Measurements from ENCODE around the gene CDC42EP3.

Gene CDC42EP3

GRCh38 chr2:37683241-37683640 is 11.8 kb upstream of the CDC42EP3 start:
- peak; percentile 65 for DNase-seq

DNA sequence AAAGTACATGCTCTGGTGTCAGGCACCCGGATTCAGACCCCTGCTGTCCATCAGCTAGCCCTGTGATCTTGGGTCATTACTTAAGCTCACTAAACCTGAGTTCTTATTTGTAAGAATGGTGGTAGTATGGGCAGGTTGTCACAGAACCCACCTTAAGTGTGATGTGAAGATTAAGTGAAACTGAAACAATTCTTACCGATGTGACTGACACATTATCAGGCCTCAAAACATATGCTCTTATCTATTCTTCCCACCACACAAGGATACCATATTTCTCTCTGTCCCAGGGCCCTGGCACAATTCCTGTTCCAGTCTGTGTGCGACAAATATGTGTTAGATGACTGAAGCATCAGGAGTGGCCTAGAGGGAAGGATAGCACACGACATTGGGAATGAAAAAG is 11.0 kb upstream of the CDC42EP3 start:
- DNase-seq: peak; percentile 62

GRCh38 chr2:37681587-37681986 is 10.1 kb upstream of the CDC42EP3 start:
- no peak for DNase-seq

DNA sequence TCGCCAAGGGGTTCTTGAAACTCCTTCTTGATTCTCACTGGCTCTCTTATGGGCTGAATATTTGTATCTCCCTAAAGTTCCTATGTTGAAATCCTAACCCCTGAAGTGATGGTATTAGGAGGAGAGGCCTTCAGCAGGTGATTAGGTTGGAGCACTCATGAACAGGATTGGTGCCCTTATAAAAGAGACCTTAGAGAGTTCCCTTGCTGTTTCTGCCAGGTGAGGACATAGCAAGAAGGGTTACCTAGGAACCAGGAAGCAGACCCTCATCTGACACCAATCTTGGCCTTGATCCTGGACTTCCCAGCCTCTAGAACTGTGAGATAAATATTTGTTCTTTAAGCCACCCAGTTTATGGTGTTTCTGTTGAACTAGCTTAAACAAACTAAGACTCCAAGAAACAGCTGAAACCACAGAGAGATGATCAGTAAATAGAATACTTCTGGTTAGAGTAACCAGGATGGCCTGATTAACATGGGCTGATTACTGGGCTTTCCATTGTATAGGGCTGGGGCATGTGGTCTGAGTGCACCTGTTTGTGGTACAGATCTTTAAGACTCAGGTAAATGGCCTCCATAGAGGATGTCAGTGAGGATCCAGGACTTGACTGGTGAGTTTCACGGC is 7.7 kb upstream of the CDC42EP3 start:
- no peak for DNase-seq

DNA sequence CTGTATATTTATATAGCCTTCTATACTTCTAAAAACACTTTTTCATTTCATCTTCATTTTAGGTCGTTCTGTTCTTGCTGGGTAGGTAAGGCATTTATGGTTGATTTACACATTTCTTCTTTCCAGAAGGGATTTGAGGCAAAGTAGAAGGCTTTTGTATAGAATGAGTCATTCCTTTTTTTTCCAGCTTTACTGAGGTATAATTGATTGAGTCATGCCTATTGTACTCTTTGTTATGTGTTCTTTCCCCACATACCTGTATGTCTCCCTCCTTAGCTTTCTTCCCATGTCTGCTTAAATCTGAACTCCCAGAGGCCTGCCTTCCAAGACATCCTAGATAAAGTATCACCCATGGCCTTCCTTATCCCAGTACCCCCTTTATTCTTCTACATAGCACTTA is 4.8 kb upstream of the CDC42EP3 start:
- no peak for DNase-seq

DNA sequence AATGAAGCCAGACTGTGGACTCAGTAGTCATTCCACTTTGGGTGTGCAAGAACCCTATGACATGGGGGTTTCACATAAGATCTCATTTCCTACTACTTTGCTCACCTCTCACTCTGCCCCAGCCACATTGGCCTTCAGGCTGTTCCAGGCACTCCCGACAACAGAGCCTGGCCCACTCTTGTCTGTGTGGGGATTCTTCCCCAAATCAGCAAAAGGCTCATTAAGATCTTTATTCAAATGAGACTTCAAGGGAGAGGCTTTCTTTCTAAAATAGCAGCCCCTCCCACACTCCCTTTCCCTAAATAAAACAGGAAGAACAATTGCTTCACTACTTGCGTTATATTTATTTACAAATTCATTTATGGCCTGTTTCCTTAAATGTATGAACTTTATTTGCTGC is 3.5 kb upstream of the CDC42EP3 start:
- DNase-seq: no peak

DNA sequence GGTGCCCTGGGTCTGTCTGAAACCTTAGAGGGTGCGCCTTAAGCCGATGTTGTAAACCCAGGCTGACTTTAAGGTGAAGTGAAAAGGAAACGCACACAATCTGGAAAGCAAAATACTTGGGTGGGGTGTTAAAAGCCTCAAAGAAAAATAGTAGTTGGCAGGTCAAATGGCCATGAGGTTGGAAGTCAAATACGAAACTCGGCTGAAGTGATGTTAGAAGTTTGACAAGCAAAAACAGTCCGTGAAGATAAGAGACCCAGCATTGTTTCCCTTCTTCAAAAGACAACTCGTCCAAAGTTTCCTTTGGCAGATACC is 1.4 kb upstream of the CDC42EP3 start:
- no peak for DNase-seq

GRCh38 chr2:37672104-37672869 is 845 bp upstream of the CDC42EP3 start:
- peak; percentile 88 for DNase-seq

- DNase-seq: peak; percentile 72
These were observed 318 bp upstream of the CDC42EP3 start for GRCh38 chr2:37671816-37672103.

- DNase-seq: no peak
These were observed 949 bp downstream of the CDC42EP3 start for GRCh38 chr2:37670378-37671008.

DNA sequence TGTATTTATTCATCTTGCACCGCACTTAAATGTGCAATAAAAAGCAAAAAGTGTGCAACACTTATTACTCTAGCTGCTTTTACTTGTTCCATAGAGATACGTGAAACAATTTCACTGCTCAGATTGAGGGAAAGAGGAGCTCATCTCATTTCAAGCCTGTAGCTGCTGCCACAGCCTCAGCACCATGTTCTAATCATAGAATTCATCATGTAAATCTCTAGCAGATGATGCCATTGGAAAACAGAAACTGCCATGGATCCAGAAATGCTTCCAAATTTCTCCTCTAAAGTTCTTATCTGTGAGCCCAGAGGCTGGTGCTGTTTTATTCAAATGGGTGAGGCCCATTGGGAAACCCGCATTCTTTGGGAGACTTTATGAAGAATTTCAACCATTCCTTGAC is 2.0 kb downstream of the CDC42EP3 start:
- no peak for DNase-seq

DNA sequence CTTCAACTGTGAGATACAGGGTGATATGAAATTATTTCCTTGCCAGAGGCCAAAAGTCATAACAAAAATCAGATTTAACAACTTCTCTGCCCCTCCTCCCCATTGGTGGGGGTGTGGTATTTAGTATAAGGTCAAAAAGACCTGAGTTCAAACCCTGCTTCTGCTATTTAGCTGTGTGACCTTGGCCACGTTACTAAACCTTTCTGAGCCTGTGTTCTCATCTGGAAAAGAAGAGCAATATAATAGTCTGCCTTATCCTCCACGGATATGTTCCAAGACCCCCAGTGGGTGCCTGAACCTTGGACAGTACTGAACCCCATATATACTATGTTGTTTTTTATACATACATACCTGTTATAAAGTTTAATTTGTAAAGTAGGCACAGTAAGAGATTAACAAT is 3.7 kb downstream of the CDC42EP3 start:
- no peak for DNase-seq

DNA sequence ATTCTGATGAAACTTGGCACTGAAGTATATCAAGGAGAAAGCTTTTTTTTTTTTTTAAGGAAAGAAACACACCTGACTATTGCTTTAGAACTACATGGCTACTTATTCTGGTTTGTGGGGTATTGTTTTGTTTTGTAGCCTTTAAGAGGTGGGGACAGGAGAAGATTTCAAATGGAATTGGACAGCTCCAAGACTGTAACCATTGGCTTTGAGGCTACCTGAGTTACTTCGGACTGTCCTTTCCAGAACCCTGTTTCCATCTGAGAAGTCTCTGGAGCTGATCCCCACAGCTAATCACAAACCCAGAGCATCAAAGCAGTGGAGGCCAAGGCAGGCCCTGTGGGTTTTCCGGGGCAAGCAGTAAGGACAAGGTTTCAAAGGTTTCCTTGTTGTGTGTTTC is 4.7 kb downstream of the CDC42EP3 start:
- no peak for DNase-seq

- no peak for DNase-seq
These were observed 5.7 kb downstream of the CDC42EP3 start for GRCh38 chr2:37665604-37666362.

GRCh38 chr2:37665043-37665442 is 6.4 kb downstream of the CDC42EP3 start:
- no peak for DNase-seq

- no peak for DNase-seq
These were observed 7.2 kb downstream of the CDC42EP3 start for GRCh38 chr2:37664231-37664643.

DNA sequence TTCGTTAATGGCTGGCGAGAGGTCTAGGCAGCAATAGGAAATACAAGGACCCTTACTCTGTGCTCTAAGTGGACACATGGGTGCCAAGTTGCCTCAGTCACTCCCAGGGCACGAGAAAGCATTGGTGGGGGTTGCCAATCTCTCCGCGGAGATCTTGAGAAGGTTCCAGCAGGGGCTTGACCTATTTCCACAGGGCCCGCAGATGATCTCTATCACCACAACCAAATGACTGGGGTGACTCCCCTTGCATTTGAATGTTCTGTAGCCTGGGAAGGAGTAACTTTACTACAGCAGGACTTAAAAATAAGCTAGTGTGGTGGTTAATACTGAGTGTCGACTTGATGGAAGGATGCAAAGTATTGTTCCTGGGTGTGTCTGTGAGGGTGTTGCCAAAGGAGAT is 8.1 kb downstream of the CDC42EP3 start:
- DNase-seq: no peak

DNA sequence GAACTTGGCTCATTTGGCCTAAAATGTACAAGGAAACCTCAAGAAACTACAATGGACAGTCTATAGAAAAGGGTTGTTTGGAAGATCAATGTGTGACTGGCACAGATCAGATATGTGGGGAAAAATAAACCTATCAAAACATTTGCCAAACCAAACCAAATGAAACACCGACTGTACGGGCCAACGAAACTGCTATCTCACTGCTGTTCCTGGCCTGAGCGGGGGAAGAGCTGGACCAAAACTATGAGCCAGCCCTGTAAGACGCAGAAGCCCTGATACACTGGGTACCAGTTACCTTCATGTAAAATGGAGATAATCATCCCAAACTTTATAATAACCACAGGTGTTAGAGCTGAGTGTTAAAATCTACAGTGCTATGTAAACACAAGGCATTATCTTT is 11.7 kb downstream of the CDC42EP3 start:
- no peak for DNase-seq

GRCh38 chr2:37658682-37659081 is 12.8 kb downstream of the CDC42EP3 start:
- no peak for DNase-seq

GRCh38 chr2:37657471-37657870 is 14.0 kb downstream of the CDC42EP3 start:
- no peak for DNase-seq

GRCh38 chr2:37656512-37657423 is 14.7 kb downstream of the CDC42EP3 start:
- no peak for DNase-seq

DNA sequence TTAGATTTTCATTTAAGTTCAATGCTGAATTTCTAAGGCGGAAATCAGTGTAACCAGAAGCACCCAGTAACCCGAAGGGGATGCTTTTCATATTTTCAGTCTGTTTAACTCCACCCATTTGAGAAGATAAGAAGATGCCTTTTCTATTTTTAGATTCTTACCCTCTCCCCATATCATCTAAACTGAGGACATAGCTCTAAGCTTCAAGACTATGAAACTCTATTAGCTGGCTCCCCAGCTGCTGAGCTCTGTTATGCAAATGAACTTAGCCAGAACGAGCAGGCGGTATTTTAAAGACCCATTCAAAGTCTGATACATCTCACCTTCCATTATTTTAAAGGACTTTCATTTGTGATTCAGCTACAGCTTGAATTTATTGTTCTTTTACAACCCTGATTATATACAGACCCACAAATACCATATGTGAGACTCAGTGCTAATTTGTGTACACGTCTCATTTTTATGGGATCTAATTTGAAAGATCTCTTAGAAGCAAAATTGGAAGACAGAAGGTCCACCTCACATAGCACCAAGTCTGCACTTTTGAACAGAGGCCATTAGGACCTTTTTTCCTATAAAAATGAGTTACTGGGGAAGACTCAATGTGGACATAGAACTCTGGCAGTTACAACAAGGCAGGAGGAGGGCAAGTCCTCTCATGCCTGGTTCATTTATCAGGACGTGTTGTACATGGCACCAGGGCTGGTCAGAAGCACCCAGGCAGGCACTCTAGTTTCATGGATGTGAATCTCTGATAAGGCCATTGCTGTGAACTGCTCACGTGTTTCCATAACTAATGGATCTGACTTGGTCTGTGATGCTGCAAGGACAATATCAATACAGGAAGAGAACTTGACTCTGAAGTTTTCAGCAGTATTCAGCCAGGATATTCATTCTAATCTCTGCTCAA is 16.3 kb downstream of the CDC42EP3 start:
- DNase-seq: peak; percentile 13

Data from OCI-M1 (cell line).